Kidney (tissue), 14 donors: ENCODE measurements around the gene OIT3. TPM values are rescaled to one million over a fixed set of nuclear protein-coding genes. Genes with fewer than 3 reads are reported as not detected.

Experiments
- DNase-seq, 5 donors: peaks; one replicate each; pipeline ENCODE4 v3.0.0-alpha.2; 2013 to 2020
- FAIRE-seq: peaks from 2 replicates; lab custom pipeline; 2012; peaks lifted over from hg19 to GRCh38; lab: Jason Lieb, UNC
- H3K27ac ChIP-seq, 2 donors: one replicate each; pipeline ENCODE4 v1.7.0; 2013; ENCODE audit warnings: low read depth in 2 of 2, low read length in 2 of 2, inconsistent platforms in 1 of 2
- H3K27me3 ChIP-seq: one replicate; pipeline ENCODE4 v1.7.1; 2013; ENCODE audit warnings: low read length, inconsistent platforms; ENCODE audit not compliant: control insufficient read depth, insufficient read depth
- H3K36me3 ChIP-seq, 3 donors: one replicate each; pipeline versions ENCODE4 v1.7.0 to v1.7.1; 2013; ENCODE audit warnings: low read length in 3 of 3, control low read depth in 1 of 3, inconsistent platforms in 1 of 3; ENCODE audit not compliant: insufficient read depth in 3 of 3, control insufficient read depth in 2 of 3
- H3K4me1 ChIP-seq, 3 donors: one replicate each; pipeline versions ENCODE4 v1.7.0 to v1.7.1; 2013; ENCODE audit warnings: low read length in 3 of 3, inconsistent platforms in 1 of 3, low read depth in 1 of 3; ENCODE audit not compliant: control insufficient read depth in 2 of 3, insufficient read depth in 2 of 3
- H3K4me3 ChIP-seq, 3 donors: one replicate each; pipeline versions ENCODE4 v1.7.0 to v1.8.1; 2013; ENCODE audit warnings: low read length in 3 of 3, control low read depth in 1 of 3, inconsistent platforms in 1 of 3
- H3K9ac ChIP-seq, 3 donors: one replicate each; pipeline versions ENCODE4 v1.7.0 to v1.7.1; 2013; ENCODE audit warnings: low read length in 3 of 3, control low read depth in 1 of 3, inconsistent platforms in 1 of 3
- H3K9me3 ChIP-seq, 3 donors: one replicate each; pipeline versions ENCODE4 v1.7.0 to v1.7.1; 2013; ENCODE audit warnings: low read length in 3 of 3, control low read depth in 1 of 3, inconsistent platforms in 1 of 3; ENCODE audit not compliant: control insufficient read depth in 2 of 3, insufficient read depth in 1 of 3
- intact Hi-C: fragments of 100-400 bp; cut with DNase I; formaldehyde crosslinking; loops from one replicate; pipeline ENCODE4 v1.11.1; 2022
- polyA plus RNA-seq: library from polyadenylated mRNA; stranded (reverse); fragments of 350-450 nt; fragmentation: Illumina TruSeq; extraction: RNeasy Lipid Tissue Mini Kit (QIAGEN cat#74804); gene quantifications from one replicate; pipeline ENCODE4 v1.2.3, GENCODE V29; 2014; ENCODE audit warnings: low read depth, low replicate concordance; ENCODE audit not compliant: insufficient read depth
- total RNA-seq: library from RNA; stranded (reverse); fragmentation: NEBNext Ultra II Directional; extraction: Animal tissue kit (Norgen Biotek cat#: 25700); gene quantifications from one replicate; pipeline ENCODE4 v1.2.1, GENCODE V29; 2021
- TF ChIP-seq, protein P1 (sequence below): IDR thresholded peaks from 3 replicates; pipeline ENCODE4 v1.5.1; 2012; ENCODE audit warnings: mild to moderate bottlenecking, moderate library complexity, borderline replicate concordance; ENCODE audit not compliant: insufficient read depth; ENCODE audit errors: extremely low read depth
- donor health status: control.
- donor health status: control.
- donor health status: control.
- donor health status: control.
- donor health status: control.
- donor health status: DM: yes; HTN: yes; CAD: no.
- donor health status: Normal renal cell carcinoma (clear cell type).

The OIT3 gene
- total and polyA plus RNA-seq, 2 donors from 2014 or later = not detected

DNA sequence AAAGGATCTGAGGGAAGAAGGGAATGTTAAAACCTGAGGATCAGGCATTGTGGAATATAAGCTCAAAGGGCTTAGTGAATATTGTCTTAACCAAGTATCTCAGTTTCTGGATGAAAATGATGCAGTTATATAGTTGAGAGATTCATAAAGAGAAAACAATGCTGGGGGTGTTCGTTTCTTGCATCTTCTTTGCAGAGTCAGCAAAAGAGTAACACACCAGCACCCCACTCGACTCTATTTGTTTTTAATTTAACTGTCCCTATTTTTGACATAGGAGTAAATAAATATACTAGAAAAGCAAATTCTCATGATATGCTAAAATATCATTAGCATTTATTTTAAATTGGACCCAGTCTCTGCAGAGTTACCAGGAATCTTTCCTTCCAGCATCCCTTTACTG is 7.6 kb upstream of the OIT3 start:
- no peaks in the 10 kb centered on the region for H3K27me3 ChIP-seq
- H3K27ac ChIP-seq = no peak overlapping the region
- TF ChIP-seq, protein P1, sequence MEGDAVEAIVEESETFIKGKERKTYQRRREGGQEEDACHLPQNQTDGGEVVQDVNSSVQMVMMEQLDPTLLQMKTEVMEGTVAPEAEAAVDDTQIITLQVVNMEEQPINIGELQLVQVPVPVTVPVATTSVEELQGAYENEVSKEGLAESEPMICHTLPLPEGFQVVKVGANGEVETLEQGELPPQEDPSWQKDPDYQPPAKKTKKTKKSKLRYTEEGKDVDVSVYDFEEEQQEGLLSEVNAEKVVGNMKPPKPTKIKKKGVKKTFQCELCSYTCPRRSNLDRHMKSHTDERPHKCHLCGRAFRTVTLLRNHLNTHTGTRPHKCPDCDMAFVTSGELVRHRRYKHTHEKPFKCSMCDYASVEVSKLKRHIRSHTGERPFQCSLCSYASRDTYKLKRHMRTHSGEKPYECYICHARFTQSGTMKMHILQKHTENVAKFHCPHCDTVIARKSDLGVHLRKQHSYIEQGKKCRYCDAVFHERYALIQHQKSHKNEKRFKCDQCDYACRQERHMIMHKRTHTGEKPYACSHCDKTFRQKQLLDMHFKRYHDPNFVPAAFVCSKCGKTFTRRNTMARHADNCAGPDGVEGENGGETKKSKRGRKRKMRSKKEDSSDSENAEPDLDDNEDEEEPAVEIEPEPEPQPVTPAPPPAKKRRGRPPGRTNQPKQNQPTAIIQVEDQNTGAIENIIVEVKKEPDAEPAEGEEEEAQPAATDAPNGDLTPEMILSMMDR = no peak
- DNase-seq = no peak
- H3K9ac ChIP-seq = no peak overlapping the region
- no peaks in the 10 kb centered on the region for H3K36me3 ChIP-seq
- H3K4me1 ChIP-seq = no peaks in the 10 kb centered on the region
- intact Hi-C loops = no loop called here
- FAIRE-seq = no peak
- H3K9me3 ChIP-seq = no peaks in the 10 kb centered on the region
- H3K4me3 ChIP-seq = no peak overlapping the region

DNA sequence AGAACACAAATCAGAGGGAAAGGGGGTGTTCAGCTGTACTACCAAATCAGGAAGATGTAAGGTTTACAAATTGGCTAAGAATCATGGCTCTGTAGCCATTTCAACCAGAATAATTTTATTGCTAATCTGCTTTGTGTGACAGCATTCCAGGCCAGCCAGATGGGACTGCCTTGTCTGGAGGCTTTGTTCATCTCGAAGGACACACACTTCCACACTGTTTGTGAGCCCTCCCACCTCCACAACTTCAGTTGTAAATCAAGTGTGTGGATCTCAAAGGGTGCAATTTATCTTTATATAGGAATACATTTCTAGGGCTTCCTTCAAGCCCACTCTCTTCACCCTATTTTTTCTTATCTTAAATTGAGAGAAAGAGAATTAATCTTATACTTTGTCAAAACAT is 6.9 kb upstream of the OIT3 start:
- FAIRE-seq (no peak), DNase-seq (no peak)
- intact Hi-C loops = no loop called here
- no peak overlapping the region for H3K27ac ChIP-seq
- H3K4me3 ChIP-seq = no peak overlapping the region
- TF ChIP-seq, protein P1 = no peak
- H3K36me3 ChIP-seq = no peaks in the 10 kb centered on the region
- no peak overlapping the region for H3K9ac ChIP-seq
- no peaks in the 10 kb centered on the region for H3K4me1 ChIP-seq
- no peaks in the 10 kb centered on the region for H3K27me3 ChIP-seq
- H3K9me3 ChIP-seq = no peaks in the 10 kb centered on the region

DNA sequence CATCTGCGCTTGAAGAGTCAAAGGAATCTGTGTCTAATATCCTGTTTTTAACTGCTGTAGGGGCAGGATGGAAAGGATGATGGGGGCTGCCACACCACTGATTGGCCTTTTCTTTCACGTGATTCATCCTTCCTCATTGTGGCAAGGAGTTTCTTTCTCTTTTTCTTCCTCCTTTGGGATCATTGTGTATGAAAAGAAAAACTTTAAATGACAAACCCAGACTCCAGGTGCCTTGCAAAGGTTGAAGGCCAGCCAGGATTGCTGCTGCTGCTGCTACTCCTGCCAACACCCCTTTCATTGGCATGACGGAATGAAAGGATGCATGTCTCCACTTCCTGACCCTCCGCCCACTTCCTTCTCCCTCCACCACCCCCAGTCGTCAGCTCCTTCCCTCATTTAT is 6.5 kb upstream of the OIT3 start:
- Histone ChIP-seq H3K9me3 (no peaks in the 10 kb centered on the region), H3K9ac (no peak overlapping the region), H3K36me3 (no peaks in the 10 kb centered on the region), H3K27ac (no peak overlapping the region), H3K4me1 (no peaks in the 10 kb centered on the region), H3K4me3 (no peak overlapping the region), H3K27me3 (no peaks in the 10 kb centered on the region)
- TF ChIP-seq, protein P1 = no peak
- intact Hi-C loops = no loop called here
- peak in 1 of 5 donors; percentile 7 for DNase-seq
- FAIRE-seq = no peak

DNA sequence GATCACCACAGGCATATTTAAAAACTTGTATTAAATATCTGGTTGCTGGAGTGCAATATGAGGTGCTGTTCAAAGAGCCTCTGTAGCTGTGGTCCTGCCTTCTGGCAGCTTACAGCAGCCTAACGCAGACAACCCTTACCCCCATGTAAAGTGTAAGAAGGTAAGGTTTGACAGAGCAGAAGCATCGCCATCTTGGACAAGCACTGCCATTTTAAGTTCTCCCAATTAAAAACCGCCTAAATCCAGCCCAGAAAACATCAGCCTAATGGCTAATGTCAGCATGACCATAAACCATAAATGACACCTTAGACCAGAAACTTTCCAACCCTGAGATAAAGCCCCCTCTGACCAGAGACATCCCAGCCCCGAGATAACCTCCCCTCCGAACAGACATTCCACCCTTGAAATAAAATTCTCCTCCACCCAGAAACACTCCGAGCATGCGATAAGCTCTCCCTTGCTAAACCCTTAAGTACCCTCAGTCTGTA is 5.3 kb upstream of the OIT3 start:
- intact Hi-C loops = no loop called here
- no peak for FAIRE-seq
- no peaks in the 10 kb centered on the region for H3K27me3 ChIP-seq
- H3K36me3 ChIP-seq = no peaks in the 10 kb centered on the region
- no peaks in the 10 kb centered on the region for H3K9me3 ChIP-seq
- H3K4me3 ChIP-seq = no peak overlapping the region
- no peak overlapping the region for H3K9ac ChIP-seq
- no peaks in the 10 kb centered on the region for H3K4me1 ChIP-seq
- TF ChIP-seq, protein P1 = no peak
- no peak overlapping the region for H3K27ac ChIP-seq
- no peak for DNase-seq
